BLaER1 (cell line): ENCODE data around the gene THAP10.
"Not testable (repeated sequence)": the region's sequence is repeated elsewhere in the genome, so short reads cannot be mapped to it uniquely, and the experiment has no call there.

Experiments
- H3K27ac ChIP-seq: shearing (Covaris generic); formaldehyde crosslinking; 2 replicates; pipeline ENCODE4 v1.8.1; 2022
- H3K27me3 ChIP-seq: shearing (Covaris generic); formaldehyde crosslinking; 2 replicates; pipeline ENCODE4 v1.8.1; 2022
- H3K36me3 ChIP-seq: shearing (Covaris generic); formaldehyde crosslinking; 2 replicates; pipeline ENCODE4 v1.8.1; 2022
- H3K4me1 ChIP-seq: shearing (Covaris generic); formaldehyde crosslinking; 2 replicates; pipeline ENCODE4 v1.8.1; 2022
- H3K4me2 ChIP-seq: shearing (Covaris generic); formaldehyde crosslinking; 2 replicates; pipeline ENCODE4 v1.8.1; 2022
- H3K4me3 ChIP-seq: shearing (Covaris generic); formaldehyde crosslinking; 2 replicates; pipeline ENCODE4 v1.8.1; 2022
- H3K9ac ChIP-seq: shearing (Covaris generic); formaldehyde crosslinking; 2 replicates; pipeline ENCODE4 v1.8.1; 2022
- H3K9me3 ChIP-seq: shearing (Covaris generic); formaldehyde crosslinking; 2 replicates; pipeline ENCODE4 v1.8.1; 2022
- H4K20me1 ChIP-seq: shearing (Covaris generic); formaldehyde crosslinking; 2 replicates; pipeline ENCODE4 v1.8.1; 2022
- Cebpa-rat ChIP-seq: shearing (Covaris generic); IDR thresholded peaks from 2 replicates; pipeline ENCODE4 v1.8.1; 2022

The THAP10 gene

DNA sequence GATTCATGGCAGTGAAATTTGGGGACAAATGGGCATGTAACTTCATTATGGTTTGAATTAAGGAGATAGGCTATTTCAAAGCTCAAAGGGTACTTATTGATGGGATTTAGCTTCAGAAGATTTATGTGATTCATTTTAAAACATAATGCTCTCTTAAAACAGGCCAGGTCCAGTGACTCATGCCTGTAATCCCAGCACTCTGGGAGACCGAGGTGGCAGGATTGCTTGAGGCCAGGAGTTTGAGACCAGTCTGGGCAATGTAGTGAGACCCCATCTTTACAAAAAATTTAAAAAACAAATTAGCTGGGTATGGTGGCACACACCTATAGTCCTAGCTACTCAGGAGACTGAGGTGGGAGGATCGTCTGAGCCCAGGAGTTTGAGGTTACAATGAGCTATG is 11.5 kb downstream of the THAP10 start:
- H3K36me3 ChIP-seq, result no peaks in the 10 kb centered on the region
- H3K27ac ChIP-seq, result no peak overlapping the region
- H4K20me1 ChIP-seq, result no peaks in the 10 kb centered on the region
- no peak for TF ChIP-seq Cebpa-rat
- no peak overlapping the region for H3K4me2 ChIP-seq
- H3K4me3 ChIP-seq, result no peak overlapping the region
- no peaks in the 10 kb centered on the region for H3K27me3 ChIP-seq
- H3K9me3 ChIP-seq, result no peaks in the 10 kb centered on the region
- H3K4me1 ChIP-seq, result no peaks in the 10 kb centered on the region
- no peak overlapping the region for H3K9ac ChIP-seq

GRCh38 chr15:70879401-70879800 is 12.8 kb downstream of the THAP10 start:
- Histone ChIP-seq H3K9ac (no peak overlapping the region), H3K4me3 (no peak overlapping the region), H3K9me3 (no peaks in the 10 kb centered on the region), H3K27ac (no peak overlapping the region), H3K4me1 (no peaks in the 10 kb centered on the region), H4K20me1 (no peaks in the 10 kb centered on the region), H3K4me2 (no peak overlapping the region), H3K36me3 (no peaks in the 10 kb centered on the region), H3K27me3 (no peaks in the 10 kb centered on the region)
- TF ChIP-seq Cebpa-rat, result no peak

DNA sequence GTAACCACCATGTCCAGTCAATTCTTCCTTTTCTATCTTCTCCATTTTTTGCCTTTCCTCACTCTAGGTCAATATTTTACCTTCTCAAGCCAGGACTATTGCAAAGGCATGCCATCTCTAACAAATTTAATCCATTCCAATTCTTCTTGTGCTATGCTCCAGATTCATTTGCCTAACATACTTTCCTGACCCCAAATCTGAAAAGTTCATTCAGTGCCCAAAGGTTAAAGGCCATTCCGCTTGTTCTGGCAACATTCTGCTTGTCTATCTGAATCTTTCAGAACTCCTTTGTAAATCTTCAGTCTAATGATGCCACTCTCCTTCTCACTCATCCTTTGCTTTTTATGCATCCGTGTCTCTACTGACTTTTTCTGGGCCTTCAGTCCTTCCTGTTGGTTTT is 15.6 kb downstream of the THAP10 start:
- Histone ChIP-seq H3K36me3 (no peaks in the 10 kb centered on the region), H3K4me3 (no peak overlapping the region), H3K9ac (no peak overlapping the region), H3K27ac (no peak overlapping the region), H3K4me2 (no peak overlapping the region), H3K4me1 (no peaks in the 10 kb centered on the region), H3K27me3 (no peaks in the 10 kb centered on the region), H4K20me1 (no peaks in the 10 kb centered on the region), H3K9me3 (peaks cover 5% of the 10 kb centered on the region; the same call in 1 of the 2 replicates)
- no peak for TF ChIP-seq Cebpa-rat

GRCh38 chr15:70876011-70876410 is 16.2 kb downstream of the THAP10 start:
- H3K9me3 ChIP-seq, result peaks cover 10% of the 10 kb centered on the region
- no peaks in the 10 kb centered on the region for H3K4me1 ChIP-seq
- H3K27ac ChIP-seq, result no peak overlapping the region
- H3K27me3 ChIP-seq, result no peaks in the 10 kb centered on the region
- H3K4me2 ChIP-seq, result no peak overlapping the region
- TF ChIP-seq Cebpa-rat, result no peak
- no peaks in the 10 kb centered on the region for H4K20me1 ChIP-seq
- no peak overlapping the region for H3K9ac ChIP-seq
- no peaks in the 10 kb centered on the region for H3K36me3 ChIP-seq
- H3K4me3 ChIP-seq, result no peak overlapping the region

GRCh38 chr15:70875001-70875782 is 17.0 kb downstream of the THAP10 start:
- Histone ChIP-seq H4K20me1 (no peaks in the 10 kb centered on the region), H3K4me2 (no peak overlapping the region), H3K27me3 (no peaks in the 10 kb centered on the region), H3K9me3 (peaks cover 10% of the 10 kb centered on the region), H3K36me3 (no peaks in the 10 kb centered on the region), H3K4me3 (no peak overlapping the region), H3K9ac (no peak overlapping the region), H3K27ac (no peak overlapping the region), H3K4me1 (0 out of 2 replicates have a peak, but pooled peaks cover 2% of the 10 kb centered on the region)
- no peak for TF ChIP-seq Cebpa-rat

DNA sequence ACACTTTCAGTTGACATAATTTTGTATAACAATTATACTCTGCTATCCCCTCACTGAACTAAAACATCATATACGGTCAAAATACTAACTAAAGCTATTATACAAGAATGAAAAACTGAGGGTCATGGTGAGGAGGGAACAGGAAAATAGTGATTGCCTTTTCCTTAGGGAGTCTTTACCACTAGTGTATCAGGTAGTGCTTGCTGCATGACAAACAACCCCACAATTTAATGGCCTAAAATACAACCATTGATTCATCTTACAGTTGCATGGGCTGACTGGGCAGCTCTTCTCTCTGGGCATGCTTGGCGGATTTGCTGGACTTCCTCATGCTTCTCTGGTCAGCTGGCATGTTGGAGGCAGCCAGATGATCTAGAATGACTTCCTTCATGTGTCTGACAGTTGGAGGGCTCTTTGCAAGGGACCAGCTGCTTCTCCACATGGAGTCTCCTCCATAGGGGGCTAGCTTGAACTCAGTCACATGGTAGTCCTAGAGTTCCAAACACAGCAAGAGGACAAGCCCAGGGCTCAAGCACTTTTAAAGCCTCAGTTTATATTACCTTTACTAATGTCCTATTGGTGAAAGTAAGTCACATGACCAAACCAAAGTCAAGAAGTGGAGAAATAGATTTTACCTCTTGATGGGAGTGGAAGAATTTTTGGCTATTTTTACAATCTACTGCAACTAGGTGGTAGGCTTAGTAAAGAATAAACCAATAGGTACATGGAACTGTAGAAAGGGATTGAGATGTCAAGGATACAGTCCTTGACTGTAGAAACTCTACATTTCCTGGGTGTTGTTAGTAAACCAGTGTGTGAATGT is 18.8 kb downstream of the THAP10 start:
- TF ChIP-seq Cebpa-rat, result no peak
- Histone ChIP-seq H3K4me1 (0 out of 2 replicates have a peak, but pooled peaks cover 5% of the 10 kb centered on the region), H3K9me3 (peaks cover 10% of the 10 kb centered on the region), H3K36me3 (no peaks in the 10 kb centered on the region), H3K27me3 (no peaks in the 10 kb centered on the region), H3K4me3 (no peak overlapping the region), H3K4me2 (no peak overlapping the region), H4K20me1 (no peaks in the 10 kb centered on the region), H3K9ac (no peak overlapping the region), H3K27ac (no peak overlapping the region)

- not testable (repeated sequence) for H3K36me3 ChIP-seq, H3K9ac ChIP-seq, H3K4me3 ChIP-seq, H3K9me3 ChIP-seq, H4K20me1 ChIP-seq, H3K27ac ChIP-seq, H3K4me1 ChIP-seq, H3K4me2 ChIP-seq, H3K27me3 ChIP-seq
These were observed 20.7 kb downstream of the THAP10 start for GRCh38 chr15:70871490-70871889.

DNA sequence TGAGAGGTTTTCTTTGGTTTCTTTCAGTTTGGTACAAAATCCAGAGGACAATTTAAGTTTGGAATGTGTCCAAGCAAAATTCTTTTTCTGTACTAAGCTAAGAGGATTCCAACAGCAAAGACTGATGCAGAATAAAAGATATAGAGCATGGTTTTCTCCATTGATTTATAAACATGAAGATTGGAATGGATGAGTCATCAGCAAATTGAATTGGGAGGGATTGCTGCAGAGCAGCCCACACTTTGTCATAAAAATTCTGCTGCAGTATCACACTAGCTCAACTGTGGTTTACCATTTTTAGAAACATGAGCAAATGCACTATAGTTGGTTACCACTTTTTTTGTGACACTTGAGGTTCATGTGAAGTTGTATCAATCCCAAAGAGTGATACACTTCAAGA is 22.2 kb downstream of the THAP10 start:
- Histone ChIP-seq H3K4me1 (0 out of 2 replicates have a peak, but pooled peaks cover 5% of the 10 kb centered on the region), H3K9me3 (peaks cover 10% of the 10 kb centered on the region), H3K27ac (no peak overlapping the region), H3K9ac (no peak overlapping the region), H3K4me3 (no peak overlapping the region), H3K27me3 (no peaks in the 10 kb centered on the region), H3K36me3 (no peaks in the 10 kb centered on the region), H4K20me1 (no peaks in the 10 kb centered on the region), H3K4me2 (no peak overlapping the region)
- no peak for TF ChIP-seq Cebpa-rat

DNA sequence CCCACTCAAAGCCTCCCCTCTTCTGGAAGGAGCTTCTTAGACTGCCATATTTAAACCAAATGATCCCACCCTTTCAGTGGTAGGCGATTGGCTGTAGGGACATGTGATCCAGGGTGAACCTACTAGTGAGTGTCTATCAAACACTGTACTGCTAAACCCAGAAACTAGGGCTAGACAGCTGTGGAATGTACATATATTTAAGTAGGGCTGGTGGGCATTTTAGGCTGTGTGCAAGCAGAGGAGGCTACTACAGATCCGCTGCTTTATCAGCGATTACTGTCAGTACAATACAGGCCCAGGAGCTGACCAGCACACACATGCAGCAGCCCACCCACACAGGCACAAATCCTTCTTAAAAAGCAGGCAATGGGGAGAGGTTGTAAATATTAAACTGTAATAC is 22.9 kb downstream of the THAP10 start:
- no peak overlapping the region for H3K9ac ChIP-seq
- H3K4me3 ChIP-seq, result no peak overlapping the region
- 0 out of 2 replicates have a peak, but pooled peaks cover 5% of the 10 kb centered on the region for H3K4me1 ChIP-seq
- no peaks in the 10 kb centered on the region for H3K36me3 ChIP-seq
- H3K9me3 ChIP-seq, result peaks cover 10% of the 10 kb centered on the region
- no peak for TF ChIP-seq Cebpa-rat
- no peak overlapping the region for H3K4me2 ChIP-seq
- no peaks in the 10 kb centered on the region for H4K20me1 ChIP-seq
- H3K27ac ChIP-seq, result no peak overlapping the region
- no peaks in the 10 kb centered on the region for H3K27me3 ChIP-seq

DNA sequence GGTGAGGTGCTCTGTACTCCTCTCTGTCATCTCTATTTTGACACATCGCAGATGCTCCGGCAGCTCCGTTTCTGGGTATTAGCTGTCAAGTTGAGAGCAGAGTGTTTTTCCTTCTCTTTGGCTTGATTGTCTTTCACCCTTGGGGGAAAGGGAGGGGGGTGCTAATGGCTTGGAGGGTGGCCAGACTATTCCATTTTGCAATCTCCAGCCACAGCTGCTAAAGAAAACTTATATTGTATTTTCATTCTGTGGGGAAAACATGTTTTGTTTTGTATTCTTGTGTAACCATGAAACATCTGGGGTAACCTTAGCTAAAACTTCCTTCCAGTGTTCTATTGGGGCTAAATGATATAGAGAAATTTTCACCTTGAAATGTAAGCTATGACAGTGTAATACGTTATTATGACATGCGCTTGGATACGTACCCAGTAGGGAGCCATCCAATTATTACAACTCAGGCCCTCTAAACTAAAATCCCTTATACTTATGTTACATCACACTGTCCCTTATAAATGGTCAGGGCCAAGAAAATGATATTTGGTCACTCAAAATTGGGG is 24.2 kb downstream of the THAP10 start:
- H3K4me3 ChIP-seq, result no peak overlapping the region
- peaks cover 10% of the 10 kb centered on the region for H3K9me3 ChIP-seq
- no peaks in the 10 kb centered on the region for H3K27me3 ChIP-seq
- no peaks in the 10 kb centered on the region for H4K20me1 ChIP-seq
- no peak overlapping the region for H3K27ac ChIP-seq
- H3K9ac ChIP-seq, result no peak overlapping the region
- no peak for TF ChIP-seq Cebpa-rat
- 0 out of 2 replicates have a peak, but pooled peaks cover 5% of the 10 kb centered on the region for H3K4me1 ChIP-seq
- no peak overlapping the region for H3K4me2 ChIP-seq
- H3K36me3 ChIP-seq, result no peaks in the 10 kb centered on the region
